GM12865 (cell line): ENCODE results near the gene IZUMO3.
"Not testable (repeated sequence)": the region's sequence is repeated elsewhere in the genome, so short reads cannot be mapped to it uniquely, and the experiment has no call there.

Experiments used
- DNase-seq: peaks from one replicate; pipeline ENCODE4 v3.0.0; 2010; ENCODE audit warnings: low read depth
- H3K4me3 ChIP-seq: 2 replicates; pipeline ENCODE4 v1.5.1; 2011; ENCODE audit warnings: mild to moderate bottlenecking, low read depth, low read length, control low read depth
- CTCF ChIP-seq: IDR thresholded peaks from 2 replicates; pipeline ENCODE4 v1.5.1; 2011; ENCODE audit warnings: low read length, control low read depth, low read depth, inconsistent platforms; ENCODE audit not compliant: insufficient read depth; ENCODE audit errors: missing control alignments

IZUMO3 gene

GRCh38 chr9:24545847-24546522 lies at the start of gene IZUMO3:
Gene IZUMO3 (minus strand): TSS chr9:24545897. CDS start chr9:24545649, 248 bp downstream.
- H3K4me3 ChIP-seq, result no peak within 1 kb of the TSS
- no peak for DNase-seq
- no peak for TF ChIP-seq CTCF

GRCh38 chr9:24594234-24594850 lies 48.6 kb upstream of the IZUMO3 start:
- no peak for DNase-seq
- H3K4me3 ChIP-seq, result no peak overlapping the region
- TF ChIP-seq CTCF, result no peak

GRCh38 chr9:24590432-24590831 lies 44.7 kb upstream of the IZUMO3 start:
- TF ChIP-seq CTCF, result no peak
- no peak for DNase-seq
- H3K4me3 ChIP-seq, result no peak overlapping the region

GRCh38 chr9:24587883-24588282 lies 42.2 kb upstream of the IZUMO3 start:
- no peak for TF ChIP-seq CTCF

GRCh38 chr9:24582146-24583126 lies 36.7 kb upstream of the IZUMO3 start:
- no peak for TF ChIP-seq CTCF
- DNase-seq, result no peak
- H3K4me3 ChIP-seq, result no peak overlapping the region

More at GRCh38 chr9:24587883-24588282, 42.2 kb upstream of the IZUMO3 start:
- no peak for DNase-seq
- H3K4me3 ChIP-seq, result no peak overlapping the region

- H3K4me3 ChIP-seq, DNase-seq: not testable (repeated sequence)
These were observed 34.3 kb upstream of the IZUMO3 start for GRCh38 chr9:24580005-24580404.

- no peak for TF ChIP-seq CTCF
- DNase-seq, result no peak
- H3K4me3 ChIP-seq, result no peak overlapping the region
These were observed 26.7 kb upstream of the IZUMO3 start for GRCh38 chr9:24572406-24572805.
